ENCODE results near the gene PIK3R6. TPM values are rescaled to one million over a fixed set of nuclear protein-coding genes. Genes with fewer than 3 reads are reported as not detected.

Gene PIK3R6
- total RNA-seq, 3 donors from 2014 or later: 0.32 to 1.9 (median 1.7) TPM

GRCh38 chr17:8799570-8800212 is 67.8 kb downstream of the PIK3R6 start:
- intact Hi-C loops (cut with DNase I, micrococcal nuclease): no loop called here
- DNase-seq (peak in 1 of 3 donors; percentile 56), ATAC-seq (no peak)
- TF ChIP-seq, protein P1, sequence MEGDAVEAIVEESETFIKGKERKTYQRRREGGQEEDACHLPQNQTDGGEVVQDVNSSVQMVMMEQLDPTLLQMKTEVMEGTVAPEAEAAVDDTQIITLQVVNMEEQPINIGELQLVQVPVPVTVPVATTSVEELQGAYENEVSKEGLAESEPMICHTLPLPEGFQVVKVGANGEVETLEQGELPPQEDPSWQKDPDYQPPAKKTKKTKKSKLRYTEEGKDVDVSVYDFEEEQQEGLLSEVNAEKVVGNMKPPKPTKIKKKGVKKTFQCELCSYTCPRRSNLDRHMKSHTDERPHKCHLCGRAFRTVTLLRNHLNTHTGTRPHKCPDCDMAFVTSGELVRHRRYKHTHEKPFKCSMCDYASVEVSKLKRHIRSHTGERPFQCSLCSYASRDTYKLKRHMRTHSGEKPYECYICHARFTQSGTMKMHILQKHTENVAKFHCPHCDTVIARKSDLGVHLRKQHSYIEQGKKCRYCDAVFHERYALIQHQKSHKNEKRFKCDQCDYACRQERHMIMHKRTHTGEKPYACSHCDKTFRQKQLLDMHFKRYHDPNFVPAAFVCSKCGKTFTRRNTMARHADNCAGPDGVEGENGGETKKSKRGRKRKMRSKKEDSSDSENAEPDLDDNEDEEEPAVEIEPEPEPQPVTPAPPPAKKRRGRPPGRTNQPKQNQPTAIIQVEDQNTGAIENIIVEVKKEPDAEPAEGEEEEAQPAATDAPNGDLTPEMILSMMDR (IDR thresholded peaks at IDR 0.05): no peak
- H3K9me3 ChIP-seq: no peaks in the 10 kb centered on the region
- H3K4me1 ChIP-seq (ENCODE audit: low read depth): no peaks in the 10 kb centered on the region
- H3K36me3 ChIP-seq (ENCODE audit: low read depth): no peaks in the 10 kb centered on the region
- H3K4me3 ChIP-seq: no peak overlapping the region

DNA sequence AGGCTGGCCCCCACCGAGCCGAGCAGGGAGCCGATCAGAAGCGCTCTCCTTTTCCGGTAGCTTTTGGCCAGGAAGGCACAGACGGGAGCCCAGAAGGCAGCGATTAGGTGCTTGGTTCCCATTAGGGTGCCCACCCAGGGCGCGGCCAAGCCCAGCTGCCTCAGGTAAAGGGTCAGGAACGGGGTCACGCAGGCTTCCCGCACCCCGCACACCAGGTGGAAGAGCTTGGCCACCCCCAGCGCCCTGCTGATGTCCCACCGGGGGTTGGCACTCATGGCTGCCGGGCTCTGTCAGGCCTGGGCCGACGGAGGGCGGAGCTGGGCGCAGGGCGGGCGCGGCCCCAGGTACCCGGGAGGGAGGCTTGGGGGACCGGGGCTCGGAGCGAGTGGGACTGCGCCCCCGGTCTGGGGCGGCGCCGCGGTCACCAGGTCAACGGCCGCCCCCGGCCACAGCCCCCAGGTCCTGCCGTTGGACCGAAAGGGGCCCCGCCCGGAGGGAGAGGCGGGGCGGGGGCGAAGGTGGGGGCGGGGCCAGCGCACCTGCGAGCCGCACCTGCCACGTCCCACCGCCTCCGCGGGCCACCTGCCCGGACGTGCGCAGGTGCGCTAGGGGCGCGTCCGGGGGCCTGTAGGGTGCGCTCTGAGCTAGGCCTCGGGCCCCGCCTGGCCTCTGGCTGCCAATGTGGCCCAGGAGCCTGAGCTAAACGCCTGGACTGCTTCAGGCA is 68.5 kb downstream of the PIK3R6 start, which contains the start of gene MFSD6L:
Gene MFSD6L, minus strand, starts transcription at position 520 of the 724 bp plus-strand sequence. Its CDS starts 245 bp downstream, at position 275.
- DNase-seq (peak; percentile 84 to 89 (median 87)), ATAC-seq (peak; percentile 99)
- intact Hi-C loops (cut with DNase I, micrococcal nuclease): no loop called here
- Histone ChIP-seq H3K4me1 (ENCODE audit: low read depth) (no peaks in the 10 kb centered on the region), H3K9me3 (no peaks in the 10 kb centered on the region), H3K36me3 (ENCODE audit: low read depth) (no peaks in the 10 kb centered on the region), H3K4me3 (peak within 1 kb of the TSS; percentile 14)
- TF ChIP-seq, protein P1 (IDR thresholded peaks at IDR 0.05): no peak

- H3K9me3 ChIP-seq: no peaks in the 10 kb centered on the region
- H3K4me1 ChIP-seq (ENCODE audit: low read depth): no peaks in the 10 kb centered on the region
- H3K36me3 ChIP-seq (ENCODE audit: low read depth): no peaks in the 10 kb centered on the region
- DNase-seq: no peak
- ATAC-seq: no peak
- intact Hi-C loops (cut with DNase I, micrococcal nuclease): no loop called here
- TF ChIP-seq, protein P1 (IDR thresholded peaks at IDR 0.05): no peak
- no peak overlapping the region for H3K4me3 ChIP-seq
Measured at GRCh38 chr17:8798176-8798845, 69.2 kb downstream of the PIK3R6 start.

- no peaks in the 10 kb centered on the region for H3K36me3 ChIP-seq (ENCODE audit: low read depth)
- ATAC-seq: no peak
- H3K4me3 ChIP-seq: no peak overlapping the region
- TF ChIP-seq, protein P1 (IDR thresholded peaks at IDR 0.05): no peak
- DNase-seq: no peak
- H3K9me3 ChIP-seq: no peaks in the 10 kb centered on the region
- intact Hi-C loops (cut with DNase I, micrococcal nuclease): no loop called here
- H3K4me1 ChIP-seq (ENCODE audit: low read depth): no peaks in the 10 kb centered on the region
Measured at GRCh38 chr17:8797621-8798175, 69.8 kb downstream of the PIK3R6 start.

GRCh38 chr17:8794636-8795035 is 72.8 kb downstream of the PIK3R6 start:
- H3K4me3 ChIP-seq: no peak overlapping the region
- intact Hi-C loops (cut with DNase I, micrococcal nuclease): no loop called here
- peaks cover 5% of the 10 kb centered on the region for H3K9me3 ChIP-seq
- DNase-seq (no peak), ATAC-seq (no peak)
- H3K4me1 ChIP-seq (ENCODE audit: low read depth): no peaks in the 10 kb centered on the region
- no peaks in the 10 kb centered on the region for H3K36me3 ChIP-seq (ENCODE audit: low read depth)
- TF ChIP-seq, protein P1 (IDR thresholded peaks at IDR 0.05): no peak

Data from mucosa of descending colon (tissue), 3 donors.